Keratinocyte (primary cell): ENCODE results near the gene ANO8. TPM values are rescaled to one million over a fixed set of nuclear protein-coding genes. Genes with fewer than 3 reads are reported as not detected.
A peak's percentile ranks its signal among the peaks of the same experiment; 100 is the strongest.

Experiments
- DNase-seq: peaks from one replicate; pipeline ENCODE4 v3.0.0-alpha.2; 2011; ENCODE audit warnings: low read depth, missing footprints, low spot score
- FAIRE-seq: peaks from 2 replicates; lab custom pipeline; 2011; peaks lifted over from hg19 to GRCh38; lab: Jason Lieb, UNC
- H2AFZ ChIP-seq: 2 replicates; pipeline ENCODE4 v1.6.0; 2012; ENCODE audit warnings: low read length, control low read depth, inconsistent platforms; ENCODE audit not compliant: control insufficient read depth
- H3K27ac ChIP-seq: 2 replicates; pipeline ENCODE4 v1.5.1; 2011; ENCODE audit warnings: low read length; ENCODE audit not compliant: control insufficient read depth, insufficient read depth
- H3K27me3 ChIP-seq: 3 replicates; pipeline ENCODE4 v1.6.0; 2011; ENCODE audit warnings: low read length; ENCODE audit not compliant: control insufficient read depth, insufficient read depth; ENCODE audit errors: extremely low read depth
- H3K36me3 ChIP-seq, 2 experiments: 2 replicates in 1 of 2; 3 replicates in 1 of 2; pipeline ENCODE4 v1.5.1; 2011; ENCODE audit warnings: low read length in 2 of 2, mild to moderate bottlenecking in 1 of 2; ENCODE audit not compliant: control insufficient read depth in 2 of 2, insufficient read depth in 2 of 2; ENCODE audit errors: extremely low read depth in 1 of 2
- H3K4me1 ChIP-seq: 3 replicates; pipeline ENCODE4 v1.5.1; 2011; ENCODE audit warnings: low read length; ENCODE audit not compliant: control insufficient read depth, insufficient read depth; ENCODE audit errors: extremely low read depth
- H3K4me2 ChIP-seq: 3 replicates; pipeline ENCODE4 v1.6.0; 2011; ENCODE audit warnings: low read depth, low read length; ENCODE audit not compliant: control insufficient read depth, insufficient read depth; ENCODE audit errors: extremely low read depth
- H3K4me3 ChIP-seq, 3 experiments: fragments of 200-600 bp in 1 of 3; sonication (generic) in 1 of 3; 2 replicates in 2 of 3; 3 replicates in 1 of 3; pipeline ENCODE4 v1.5.1; 2011 to 2016; ENCODE audit warnings: low read length in 3 of 3, mild to moderate bottlenecking in 3 of 3, control low read depth in 2 of 3, inconsistent platforms in 1 of 3, low read depth in 1 of 3, mixed read lengths in 1 of 3, mixed run types in 1 of 3, moderate library complexity in 1 of 3; ENCODE audit not compliant: control insufficient read depth in 2 of 3, insufficient read depth in 2 of 3; ENCODE audit errors: extremely low read depth in 1 of 3
- H3K79me2 ChIP-seq: 2 replicates; pipeline ENCODE4 v1.6.0; 2012; ENCODE audit warnings: low read length; ENCODE audit not compliant: control insufficient read depth, insufficient read depth
- H3K9ac ChIP-seq: 3 replicates; pipeline ENCODE4 v1.6.0; 2011; ENCODE audit warnings: low read length; ENCODE audit not compliant: control insufficient read depth, insufficient read depth; ENCODE audit errors: extremely low read depth
- H3K9me1 ChIP-seq: 3 replicates; pipeline ENCODE4 v1.6.0; 2011; ENCODE audit warnings: low read length; ENCODE audit not compliant: control insufficient read depth, insufficient read depth; ENCODE audit errors: extremely low read depth
- H3K9me3 ChIP-seq: 2 replicates; pipeline ENCODE4 v1.5.1; 2012; ENCODE audit warnings: low read depth, low read length; ENCODE audit not compliant: control insufficient read depth
- H4K20me1 ChIP-seq: 3 replicates; pipeline ENCODE4 v1.6.0; 2011; ENCODE audit warnings: low read length; ENCODE audit not compliant: control insufficient read depth, insufficient read depth; ENCODE audit errors: extremely low read depth
- CTCF ChIP-seq, 3 experiments: IDR thresholded peaks in 1 of 3; conservative IDR thresholded peaks in 1 of 3; optimal IDR thresholded peaks in 1 of 3; 2 replicates in 2 of 3; 3 replicates in 1 of 3; pipeline versions ENCODE3 to v1.5.1; 2011; ENCODE audit warnings: low read length in 3 of 3, mild to moderate bottlenecking in 3 of 3, moderate library complexity in 2 of 3, control low read depth in 1 of 3, inconsistent platforms in 1 of 3; ENCODE audit not compliant: insufficient read depth in 2 of 3; ENCODE audit errors: extremely low read depth in 1 of 3
- EZH2 ChIP-seq: IDR thresholded peaks from one replicate; pipeline ENCODE4 v1.6.1; 2012; ENCODE audit warnings: inconsistent platforms, mild to moderate bottlenecking, low read length, moderate library complexity
- dilution Hi-C: fragments of 300-500 bp; cut with MboI; formaldehyde crosslinking; loops from one replicate; pipeline ENCODE4 v1.7.0; 2020; ENCODE audit warnings: low sequenced_read_pairs; ENCODE audit not compliant: extremely low pct_ligation_motif_present
- polyA plus RNA-seq, 5 experiments: library from polyadenylated mRNA; depleted of rRNA in 3 of 5; stranded (reverse) in 3 of 5; stranded (forward) in 1 of 5; unstranded in 1 of 5; fragments of >200 nt; gene quantifications; 1 replicate in 1 of 5; 2 replicates in 3 of 5; 3 replicates in 1 of 5; pipeline versions ENCODE4 v1.2.1 to v1.2.3, GENCODE V29; 2011 to 2012; ENCODE audit warnings: missing spikeins in 2 of 5, low read depth in 1 of 5, low replicate concordance in 1 of 5

ANO8 gene
- polyA plus RNA-seq, 1 donor (not counting 4 experiments of a cell fraction or from before 2014, with no cell fraction given), result 1.6 TPM

GRCh38 chr19:17306285-17306714 is 28.4 kb downstream of the ANO8 start:
- Histone ChIP-seq H3K79me2 (peaks cover 28% of the 10 kb centered on the region), H3K9me1 (peaks cover 3% of the 10 kb centered on the region), H3K4me1 (peaks cover 43% of the 10 kb centered on the region), H2AFZ (peak overlapping the region; percentile 65), H3K4me2 (peak overlapping the region; percentile 93), H3K36me3 (no peaks in the 10 kb centered on the region), H3K27me3 (no peaks in the 10 kb centered on the region), H3K9ac (peak overlapping the region; percentile 78), H3K27ac (peak overlapping the region; percentile 65), H3K4me3 (peak overlapping the region; percentile 58 to 86 (median 73)), H3K9me3 (no peaks in the 10 kb centered on the region), H4K20me1 (no peaks in the 10 kb centered on the region)
- TF ChIP-seq CTCF (optimal IDR thresholded peaks at IDR 0.05 in 1 of 3, IDR thresholded peaks at IDR 0.05 in 1 of 3, conservative IDR thresholded peaks at IDR 0.05 in 1 of 3; ENCODE audit: extremely low read depth in 1 of 3, insufficient read depth in 2 of 3, low read length in 3 of 3) (no peak), EZH2 (no peak)
- dilution Hi-C loops, result no loop called here
- FAIRE-seq, result no peak
- DNase-seq, result no peak

GRCh38 chr19:17305517-17306284 is 29.0 kb downstream of the ANO8 start, which contains the start of gene MRPL34:
MRPL34 (plus strand) TSS chr19:17305872; CDS start chr19:17305893, 21 bp downstream.
- Histone ChIP-seq H4K20me1 (no peaks in the 10 kb centered on the region), H3K4me3 (peak within 1 kb of the TSS; percentile 58 to 86 (median 73)), H3K36me3 (no peaks in the 10 kb centered on the region), H3K79me2 (peaks cover 25% of the 10 kb centered on the region), H3K4me1 (peaks cover 40% of the 10 kb centered on the region), H3K4me2 (peak within 1 kb of the TSS; percentile 93), H2AFZ (peak within 1 kb of the TSS; percentile 65), H3K9ac (peak within 1 kb of the TSS; percentile 78), H3K9me3 (no peaks in the 10 kb centered on the region), H3K27ac (peak within 1 kb of the TSS; percentile 65), H3K9me1 (peaks cover 3% of the 10 kb centered on the region), H3K27me3 (no peaks in the 10 kb centered on the region)
- dilution Hi-C loops, result no loop called here
- FAIRE-seq (peak; percentile 89), DNase-seq (peak; percentile 98)
- TF ChIP-seq CTCF (optimal IDR thresholded peaks at IDR 0.05 in 1 of 3, IDR thresholded peaks at IDR 0.05 in 1 of 3, conservative IDR thresholded peaks at IDR 0.05 in 1 of 3; ENCODE audit: extremely low read depth in 1 of 3, insufficient read depth in 2 of 3, low read length in 3 of 3) (peak; percentile 83 to 96 (median 93)), EZH2 (no peak)
